K562 treated with DMSO at 1 percent for 12 hours (cell line): ENCODE measurements around the gene PLXNA2. TPM values are rescaled to one million over a fixed set of nuclear protein-coding genes. Genes with fewer than 3 reads are reported as not detected.

ENCODE experiments used
- total RNA-seq: library from RNA; unstranded; fragments of 300-600 nt; gene quantifications from 2 replicates; pipeline ENCODE4 v1.2.3, GENCODE V29; 2022; ENCODE audit not compliant: insufficient read depth

Gene PLXNA2, protein sequence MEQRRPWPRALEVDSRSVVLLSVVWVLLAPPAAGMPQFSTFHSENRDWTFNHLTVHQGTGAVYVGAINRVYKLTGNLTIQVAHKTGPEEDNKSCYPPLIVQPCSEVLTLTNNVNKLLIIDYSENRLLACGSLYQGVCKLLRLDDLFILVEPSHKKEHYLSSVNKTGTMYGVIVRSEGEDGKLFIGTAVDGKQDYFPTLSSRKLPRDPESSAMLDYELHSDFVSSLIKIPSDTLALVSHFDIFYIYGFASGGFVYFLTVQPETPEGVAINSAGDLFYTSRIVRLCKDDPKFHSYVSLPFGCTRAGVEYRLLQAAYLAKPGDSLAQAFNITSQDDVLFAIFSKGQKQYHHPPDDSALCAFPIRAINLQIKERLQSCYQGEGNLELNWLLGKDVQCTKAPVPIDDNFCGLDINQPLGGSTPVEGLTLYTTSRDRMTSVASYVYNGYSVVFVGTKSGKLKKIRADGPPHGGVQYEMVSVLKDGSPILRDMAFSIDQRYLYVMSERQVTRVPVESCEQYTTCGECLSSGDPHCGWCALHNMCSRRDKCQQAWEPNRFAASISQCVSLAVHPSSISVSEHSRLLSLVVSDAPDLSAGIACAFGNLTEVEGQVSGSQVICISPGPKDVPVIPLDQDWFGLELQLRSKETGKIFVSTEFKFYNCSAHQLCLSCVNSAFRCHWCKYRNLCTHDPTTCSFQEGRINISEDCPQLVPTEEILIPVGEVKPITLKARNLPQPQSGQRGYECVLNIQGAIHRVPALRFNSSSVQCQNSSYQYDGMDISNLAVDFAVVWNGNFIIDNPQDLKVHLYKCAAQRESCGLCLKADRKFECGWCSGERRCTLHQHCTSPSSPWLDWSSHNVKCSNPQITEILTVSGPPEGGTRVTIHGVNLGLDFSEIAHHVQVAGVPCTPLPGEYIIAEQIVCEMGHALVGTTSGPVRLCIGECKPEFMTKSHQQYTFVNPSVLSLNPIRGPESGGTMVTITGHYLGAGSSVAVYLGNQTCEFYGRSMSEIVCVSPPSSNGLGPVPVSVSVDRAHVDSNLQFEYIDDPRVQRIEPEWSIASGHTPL (N-terminal part only)
- 0.38 and 0.78 TPM in 2 replicates for total RNA-seq

DNA sequence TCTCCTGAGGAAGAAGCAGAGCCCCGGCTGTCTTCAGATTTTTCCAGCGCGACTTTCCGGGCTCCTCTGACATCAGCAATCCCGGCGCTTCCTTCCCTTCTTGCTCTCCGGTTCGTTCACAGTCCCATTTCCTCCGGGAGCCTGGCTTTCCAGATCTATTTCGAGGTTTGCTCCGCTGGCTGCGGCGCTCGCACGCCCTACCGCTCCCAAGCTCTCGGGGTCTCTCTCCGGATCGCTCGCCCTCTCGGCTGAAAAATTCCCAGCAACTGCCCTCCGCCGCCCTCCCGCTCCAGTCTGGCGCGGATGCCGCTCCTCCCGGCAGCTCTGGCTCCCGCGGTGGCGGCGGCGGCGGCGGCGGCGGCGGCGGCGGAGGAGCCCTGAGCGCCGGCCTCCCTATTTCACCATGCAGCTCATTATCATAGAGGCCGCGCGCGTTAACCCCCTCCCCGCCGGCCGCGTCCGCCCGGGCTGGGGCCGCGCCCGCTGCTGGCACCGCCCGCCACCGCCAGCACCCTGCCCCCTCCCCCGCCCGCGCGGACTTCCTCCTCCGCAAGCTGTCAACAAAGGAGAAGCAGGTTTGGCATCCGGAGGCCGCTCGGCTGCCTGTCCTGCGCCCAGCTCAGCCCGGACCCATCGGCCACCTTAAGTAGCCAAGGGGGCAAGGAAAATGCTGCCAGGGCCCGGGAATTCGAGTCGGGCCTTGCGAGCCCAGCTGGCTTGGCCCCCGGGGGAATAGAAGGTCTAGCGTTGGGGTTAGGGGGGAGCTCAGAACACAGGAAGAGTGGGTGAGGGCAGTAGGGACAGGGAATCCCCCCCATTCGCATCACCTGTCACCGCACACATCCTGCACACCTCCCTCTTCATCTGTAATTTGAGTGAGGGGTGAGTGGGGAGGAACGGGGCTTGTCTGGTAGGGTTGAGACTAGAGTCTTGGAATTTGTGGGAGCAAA is at the start of gene PLXNA2:
TSS of gene PLXNA2 (minus strand) at position 418 of the 950 bp plus-strand sequence. CDS start 26,462 bp downstream, outside the sequence.

